Measurements from ENCODE around the gene NTPCR.

DNA sequence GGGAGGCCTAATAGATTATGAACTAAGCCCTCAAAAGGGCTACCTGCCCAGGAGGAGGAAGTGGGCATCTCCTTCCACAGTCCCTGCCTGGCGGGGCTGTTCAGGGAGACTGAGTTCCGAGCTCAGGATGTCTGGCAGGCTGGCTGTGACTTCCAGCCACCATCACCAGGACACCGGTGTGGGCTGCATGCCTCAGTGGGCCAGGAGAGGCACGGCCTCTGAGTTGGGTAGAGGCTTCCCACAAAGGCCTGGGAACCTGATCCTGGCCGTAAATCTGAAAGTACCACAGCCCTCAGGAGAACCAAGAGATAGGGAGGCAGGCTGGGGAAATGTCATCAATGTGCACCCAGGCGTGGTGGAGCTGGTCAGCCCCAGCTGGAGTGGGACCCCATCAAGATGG is 29.1 kb downstream of the NTPCR start:
- TF ChIP-seq CTCF (optimal IDR thresholded peaks at IDR 0.05 in 1 of 3, IDR thresholded peaks at IDR 0.05 in 1 of 3, conservative IDR thresholded peaks at IDR 0.05 in 1 of 3; ENCODE audit: extremely low read depth in 1 of 3, insufficient read depth in 2 of 3, low read length in 3 of 3) (no peak), EZH2 (IDR thresholded peaks at IDR 0.05; ENCODE audit: low read length) (no peak)
